Common myeloid progenitor, CD34-positive (primary cell): ENCODE data around the gene PPFIA4.
A peak's percentile ranks its signal among the peaks of the same experiment; 100 is the strongest.

ENCODE experiments used
- CTCF ChIA-PET: fragments of 350-600 bp; sonication (Branson Sonifier 250); formaldehyde crosslinking; loops from one replicate; lab custom pipeline; 2021; ENCODE audit warnings: antibody characterized with exemption; lab: Charles Lee
- POLR2A ChIA-PET: fragments of 350-600 bp; sonication (Branson Sonifier 250); formaldehyde crosslinking; loops from one replicate; lab custom pipeline; 2021; ENCODE audit warnings: antibody characterized with exemption; lab: Charles Lee
- DNase-seq, 3 donors: peaks; one replicate each; pipeline versions ENCODE4 v3.0.0 to v3.0.0-alpha.2; 2013
- H3K27ac ChIP-seq, 2 experiments: 1 replicate in 1 of 2; 2 replicates in 1 of 2; pipeline ENCODE4 v1.7.0; 2013; ENCODE audit warnings: inconsistent platforms in 2 of 2, low read length in 2 of 2, mild to moderate bottlenecking in 2 of 2, low read depth in 1 of 2, moderate library complexity in 1 of 2; ENCODE audit not compliant: severe bottlenecking in 2 of 2, insufficient read depth in 1 of 2, poor library complexity in 1 of 2
- H3K27me3 ChIP-seq, 5 experiments: replicated peaks in 2 of 5; 1 replicate in 3 of 5; 2 replicates in 2 of 5; pipeline versions ENCODE4 v1.6.1 to v1.7.0; 2013; ENCODE audit warnings: low read length in 4 of 5, mild to moderate bottlenecking in 2 of 5, moderate library complexity in 2 of 5, inconsistent platforms in 1 of 5; ENCODE audit not compliant: insufficient read depth in 5 of 5, control insufficient read depth in 4 of 5
- H3K36me3 ChIP-seq, 4 experiments: 1 replicate in 2 of 4; 2 replicates in 2 of 4; pipeline versions ENCODE4 v1.6.1 to v1.7.0; 2013; ENCODE audit warnings: low read length in 3 of 4, control low read depth in 1 of 4, mild to moderate bottlenecking in 1 of 4; ENCODE audit not compliant: control insufficient read depth in 4 of 4, insufficient read depth in 4 of 4
- H3K4me1 ChIP-seq, 4 experiments: 1 replicate in 3 of 4; 2 replicates in 1 of 4; pipeline versions ENCODE4 v1.6.1 to v1.7.1; 2013; ENCODE audit warnings: low read length in 3 of 4, mild to moderate bottlenecking in 3 of 4, control low read depth in 1 of 4, inconsistent platforms in 1 of 4, moderate library complexity in 1 of 4; ENCODE audit not compliant: control insufficient read depth in 4 of 4, insufficient read depth in 4 of 4; ENCODE audit errors: control extremely low read depth in 1 of 4
- H3K4me3 ChIP-seq, 7 experiments: 1 replicate in 4 of 7; 2 replicates in 3 of 7; pipeline versions ENCODE4 v1.5.1 to v1.7.0; 2013; ENCODE audit warnings: mild to moderate bottlenecking in 7 of 7, low read length in 6 of 7, moderate library complexity in 6 of 7, inconsistent platforms in 2 of 7, low read depth in 2 of 7, control low read depth in 1 of 7; ENCODE audit not compliant: insufficient read depth in 4 of 7, control insufficient read depth in 1 of 7; ENCODE audit errors: extremely low read depth in 1 of 7
- H3K9me3 ChIP-seq, 5 experiments: 1 replicate in 4 of 5; 2 replicates in 1 of 5; pipeline versions ENCODE4 v1.6.1 to v1.7.1; 2013; ENCODE audit warnings: low read length in 4 of 5, mild to moderate bottlenecking in 2 of 5, inconsistent platforms in 1 of 5, low read depth in 1 of 5, moderate library complexity in 1 of 5; ENCODE audit not compliant: control insufficient read depth in 4 of 5, insufficient read depth in 2 of 5; ENCODE audit errors: control extremely low read depth in 1 of 5
- WGBS: methylation state at CpG from one replicate; pipeline ENCODE4 v1.1.5; 2013; ENCODE audit not compliant: insufficient coverage; 5-methylcytosine and 5-hydroxymethylcytosine counted together

The PPFIA4 gene

DNA sequence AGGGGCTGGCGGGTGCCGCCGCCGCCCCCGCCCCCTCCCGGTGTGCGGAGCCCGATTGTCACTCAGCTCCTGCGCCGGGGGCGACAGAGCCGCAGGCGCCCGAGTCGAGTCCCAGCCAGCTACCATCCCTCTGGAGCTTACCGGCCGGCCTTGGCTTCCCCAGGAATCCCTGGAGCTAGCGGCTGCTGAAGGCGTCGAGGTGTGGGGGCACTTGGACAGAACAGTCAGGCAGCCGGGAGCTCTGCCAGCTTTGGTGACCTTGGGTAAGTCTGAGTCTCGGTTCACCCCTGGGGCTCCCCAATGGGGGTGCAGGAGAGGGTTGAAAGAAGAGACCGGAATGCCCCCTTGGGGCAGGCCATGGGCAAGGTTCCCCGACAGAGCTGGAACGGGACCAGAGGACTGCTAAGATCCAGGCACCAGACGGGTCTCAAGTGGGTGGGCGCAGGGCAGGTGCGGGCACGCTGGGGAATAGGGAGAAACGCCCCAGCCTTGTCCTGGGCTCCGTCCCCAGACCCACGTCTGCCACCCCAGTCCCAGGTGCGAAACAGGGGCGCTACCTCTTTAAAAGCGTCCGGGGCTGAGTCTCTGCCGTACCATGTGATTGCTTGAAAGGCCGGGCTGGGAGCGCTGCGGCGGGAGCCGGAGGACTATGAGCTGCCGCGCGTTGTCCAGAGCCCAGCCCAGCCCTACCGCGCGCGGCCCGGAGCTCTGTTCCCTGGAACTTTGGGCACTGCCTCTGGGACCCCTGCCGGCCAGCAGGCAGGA is 101.6 kb downstream of the PPFIA4 start, which contains the start of gene ADORA1:
ADORA1 (plus strand) TSS at position 61 of the 765 bp plus-strand sequence. CDS start 1,116 bp downstream, outside the sequence.
- Histone ChIP-seq H3K9me3 (no peaks in the 10 kb centered on the region), H3K4me1 (peaks cover 0 to 19% (median 8%) of the 10 kb centered on the region in 4 experiments), H3K27ac (no peak within 1 kb of the TSS), H3K36me3 (no peaks in the 10 kb centered on the region), H3K4me3 (peak within 1 kb of the TSS in 3 of 7 experiments; percentile 22 to 57 (median 50)), H3K27me3 (peaks cover 3 to 77% (median 45%) of the 10 kb centered on the region in 5 experiments)
- CTCF ChIA-PET = interaction anchor here (1.0 to 25.2 kb wide), 7 partner anchors 10 to 142 kb away, joined by 3 to 313 read pairs (median 5); partner anchors contain the start of gene MYBPH
- WGBS = under 1% methylated on average over 39 of the region's 51 CpGs
- POLR2A ChIA-PET = no interaction called here
- peak in 2 of 3 donors; percentile 33 to 48 for DNase-seq

DNA sequence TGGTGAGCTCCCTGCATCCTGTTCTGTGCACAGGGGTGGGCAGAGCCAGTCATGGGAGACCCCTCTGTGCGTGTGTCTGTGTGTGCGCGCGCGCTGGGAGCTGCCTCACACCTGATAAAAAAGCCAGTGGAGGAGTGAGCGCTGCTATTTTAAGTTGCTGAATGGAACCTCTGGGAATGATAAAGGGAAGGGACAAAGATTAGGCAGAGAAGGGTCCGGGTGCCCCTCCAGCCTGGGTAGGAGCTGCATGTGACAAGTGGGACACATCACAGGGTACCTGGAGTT is 102.1 kb downstream of the PPFIA4 start:
- WGBS = 28% methylated on average over 7 of the region's 7 CpGs
- H3K4me3 ChIP-seq = peak overlapping the region in 3 of 7 experiments; percentile 22 to 57 (median 50)
- H3K36me3 ChIP-seq = no peaks in the 10 kb centered on the region
- H3K9me3 ChIP-seq = no peaks in the 10 kb centered on the region
- H3K4me1 ChIP-seq = peaks cover 0 to 19% (median 8%) of the 10 kb centered on the region in 4 experiments
- ChIA-PET CTCF (interaction anchor here (0.6 to 25.2 kb wide), 9 partner anchors 10 to 144 kb away, joined by 3 to 313 read pairs (median 4); partner anchors contain the start of gene MYBPH), POLR2A (no interaction called here)
- H3K27me3 ChIP-seq = peaks cover 3 to 71% (median 43%) of the 10 kb centered on the region in 5 experiments
- H3K27ac ChIP-seq = no peak overlapping the region
- no peak for DNase-seq
